IPS-11a (cell line): Measurements from ENCODE around the gene TGIF2.
"Not testable (repeated sequence)": the region's sequence is repeated elsewhere in the genome, so short reads cannot be mapped to it uniquely, and the experiment has no call there.

ENCODE experiments used
- H3K4me3 ChIP-seq: one replicate; pipeline ENCODE4 v1.5.1; 2013; ENCODE audit warnings: low read depth, low read length, control low read depth

TGIF2 gene

DNA sequence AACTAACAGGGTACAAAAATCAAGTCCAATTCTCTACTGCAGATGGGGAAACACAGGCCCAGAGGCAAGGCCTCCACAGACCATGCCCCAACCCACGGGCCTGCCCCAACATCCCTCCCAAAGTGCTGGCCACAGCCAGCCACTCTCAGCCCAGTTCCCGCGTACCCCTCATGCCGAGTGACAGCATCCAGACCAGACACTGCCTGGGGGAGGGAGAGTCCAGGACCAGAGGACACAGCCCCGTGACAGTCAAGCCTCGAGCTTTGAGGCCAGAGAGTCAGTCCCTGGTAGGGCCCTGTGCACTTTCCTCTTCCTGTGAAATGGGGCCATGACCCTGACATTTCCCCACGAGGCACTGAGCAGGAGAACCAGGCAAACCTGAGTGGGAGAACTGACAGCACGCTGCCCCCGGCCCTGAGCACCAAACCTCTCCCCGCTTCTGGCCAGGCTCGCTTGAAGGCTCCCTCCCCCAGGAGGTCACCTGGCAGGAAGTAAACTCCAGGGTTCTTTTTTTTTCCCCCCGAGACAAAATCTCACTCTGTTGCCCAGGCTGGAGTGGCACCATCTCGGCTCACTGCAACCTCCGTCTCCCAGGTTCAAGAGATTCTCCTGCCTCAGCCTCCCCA, 27.2 kb upstream of the TGIF2 start:
- no peak overlapping the region for H3K4me3 ChIP-seq

DNA sequence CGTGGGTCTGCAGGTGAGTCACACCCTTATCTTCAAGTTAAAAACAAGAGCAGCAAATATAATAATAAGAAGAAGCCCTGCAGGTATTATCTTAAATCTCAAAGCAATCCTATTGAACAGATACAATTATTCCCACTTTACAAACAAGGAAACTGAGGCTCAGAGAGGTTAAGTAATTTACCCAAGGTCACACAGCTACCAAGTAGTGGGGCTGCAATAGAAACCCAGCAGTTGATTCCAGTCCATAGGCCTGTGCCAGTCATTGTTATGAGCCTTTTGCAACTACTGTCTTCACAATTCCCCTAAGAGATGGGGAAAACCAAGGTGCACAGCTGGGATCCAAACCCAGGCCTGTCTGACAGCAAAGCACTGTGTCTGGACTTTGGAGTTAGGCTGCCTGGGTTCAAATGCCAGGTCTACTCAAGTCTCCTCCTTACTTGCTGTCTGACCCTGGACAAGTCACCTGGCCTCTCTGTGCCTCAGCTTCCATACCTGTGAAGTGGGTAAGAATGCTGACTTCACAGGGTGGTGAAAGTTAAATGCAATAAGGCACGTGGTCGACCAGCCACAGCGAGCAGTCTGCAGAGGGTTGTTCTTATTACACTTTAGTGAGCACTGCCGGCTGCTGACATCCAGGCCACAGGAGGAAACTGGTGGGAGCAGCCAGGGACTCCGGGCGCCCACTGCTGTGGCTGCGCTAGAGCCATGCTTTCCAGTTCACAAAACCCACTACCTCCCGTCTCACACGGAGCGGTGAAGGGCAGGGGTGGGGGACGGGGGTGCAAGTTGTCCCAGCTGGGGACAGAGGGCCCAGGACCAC, 26.0 kb upstream of the TGIF2 start:
- H3K4me3 ChIP-seq, result no peak overlapping the region

DNA sequence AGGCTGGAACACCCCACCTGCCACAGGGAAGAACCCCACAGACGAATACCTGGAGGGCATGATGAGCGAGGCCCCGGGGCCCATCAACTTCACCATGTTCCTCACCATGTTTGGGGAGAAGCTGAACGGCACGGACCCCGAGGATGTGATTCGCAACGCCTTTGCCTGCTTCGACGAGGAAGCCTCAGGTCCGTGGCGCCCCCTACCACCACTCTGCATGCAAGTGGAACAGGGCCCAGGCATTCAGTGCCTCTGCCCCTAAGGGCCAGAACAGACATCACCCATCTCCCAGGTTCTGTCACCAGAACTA, 25.4 kb upstream of the TGIF2 start:
- H3K4me3 ChIP-seq, result no peak overlapping the region

DNA sequence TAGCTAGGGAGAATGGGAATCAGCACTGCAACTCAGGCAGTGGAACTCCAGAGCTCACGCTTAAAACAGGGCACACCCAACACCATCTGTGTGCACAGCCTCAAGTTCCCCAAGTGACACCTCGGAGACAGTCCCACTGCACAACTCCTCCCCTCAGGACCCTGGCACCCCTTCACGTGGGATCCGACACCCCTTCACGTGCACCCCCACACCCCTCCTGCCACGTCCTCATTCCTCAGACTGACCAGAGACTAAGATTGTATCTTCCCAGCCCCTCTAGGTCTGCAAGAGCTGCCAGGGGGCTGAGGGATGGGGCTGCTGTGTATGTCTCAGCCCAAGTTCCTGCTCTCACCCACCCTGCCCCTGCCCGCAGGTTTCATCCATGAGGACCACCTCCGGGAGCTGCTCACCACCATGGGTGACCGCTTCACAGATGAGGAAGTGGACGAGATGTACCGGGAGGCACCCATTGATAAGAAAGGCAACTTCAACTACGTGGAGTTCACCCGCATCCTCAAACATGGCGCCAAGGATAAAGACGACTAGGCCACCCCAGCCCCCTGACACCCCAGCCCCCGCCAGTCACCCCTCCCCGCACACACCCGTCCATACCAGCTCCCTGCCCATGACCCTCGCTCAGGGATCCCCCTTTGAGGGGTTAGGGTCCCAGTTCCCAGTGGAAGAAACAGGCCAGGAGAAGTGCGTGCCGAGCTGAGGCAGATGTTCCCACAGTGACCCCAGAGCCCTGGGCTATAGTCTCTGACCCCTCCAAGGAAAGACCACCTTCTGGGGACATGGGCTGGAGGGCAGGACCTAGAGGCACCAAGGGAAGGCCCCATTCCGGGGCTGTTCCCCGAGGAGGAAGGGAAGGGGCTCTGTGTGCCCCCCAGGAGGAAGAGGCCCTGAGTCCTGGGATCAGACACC, 24.4 kb upstream of the TGIF2 start:
- no peak overlapping the region for H3K4me3 ChIP-seq

DNA sequence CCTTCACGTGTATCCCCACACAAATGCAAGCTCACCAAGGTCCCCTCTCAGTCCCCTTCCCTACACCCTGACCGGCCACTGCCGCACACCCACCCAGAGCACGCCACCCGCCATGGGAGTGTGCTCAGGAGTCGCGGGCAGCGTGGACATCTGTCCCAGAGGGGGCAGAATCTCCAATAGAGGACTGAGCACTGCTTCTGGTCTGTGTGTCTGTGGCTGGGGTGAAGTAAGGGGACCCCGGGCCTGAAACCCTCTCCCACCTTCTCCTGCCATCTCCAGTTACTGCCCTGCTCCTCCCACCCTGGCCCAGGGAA, 23.8 kb upstream of the TGIF2 start:
- no peak overlapping the region for H3K4me3 ChIP-seq

DNA sequence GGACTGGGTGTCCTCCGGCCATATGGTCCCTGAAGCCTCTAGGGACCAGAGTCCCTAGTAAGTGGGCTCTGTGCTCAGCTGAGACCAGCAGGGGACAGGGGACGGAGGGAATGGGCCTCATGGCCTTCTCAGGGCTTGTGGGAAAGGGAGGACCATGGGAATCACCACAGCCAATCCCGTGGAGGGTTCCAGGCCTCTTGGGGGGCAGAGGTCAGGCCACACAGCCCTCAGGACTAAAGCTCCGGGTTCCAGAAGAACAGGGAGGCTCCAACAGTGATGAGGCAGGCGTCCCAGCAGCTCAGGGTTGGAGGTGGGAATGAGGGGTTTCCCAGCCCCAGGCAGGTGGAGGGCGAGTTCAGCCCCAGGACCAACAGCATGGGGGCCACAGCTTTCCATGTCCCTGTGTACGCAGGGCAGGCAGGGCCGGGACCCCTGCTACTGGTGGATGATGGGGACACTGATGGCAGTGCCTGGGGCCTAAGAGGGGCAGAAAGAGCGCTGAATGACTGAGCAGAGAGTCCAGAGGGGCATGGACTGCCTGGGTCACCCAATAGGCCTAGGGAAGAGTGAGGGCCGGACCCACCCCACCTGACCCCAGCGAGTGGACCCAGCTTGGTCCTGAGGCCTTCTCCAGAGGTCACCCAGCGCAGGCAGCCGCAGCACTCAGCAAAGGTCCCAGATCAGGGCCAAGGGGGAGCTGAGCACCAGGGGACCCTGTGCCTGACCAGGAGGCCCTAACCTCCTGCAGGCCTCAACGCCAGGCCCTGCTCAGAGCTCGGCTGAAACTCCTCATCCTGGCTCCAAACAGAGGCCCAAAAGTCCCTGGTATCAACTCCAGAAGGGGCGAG, 23.2 kb upstream of the TGIF2 start:
- no peak overlapping the region for H3K4me3 ChIP-seq

DNA sequence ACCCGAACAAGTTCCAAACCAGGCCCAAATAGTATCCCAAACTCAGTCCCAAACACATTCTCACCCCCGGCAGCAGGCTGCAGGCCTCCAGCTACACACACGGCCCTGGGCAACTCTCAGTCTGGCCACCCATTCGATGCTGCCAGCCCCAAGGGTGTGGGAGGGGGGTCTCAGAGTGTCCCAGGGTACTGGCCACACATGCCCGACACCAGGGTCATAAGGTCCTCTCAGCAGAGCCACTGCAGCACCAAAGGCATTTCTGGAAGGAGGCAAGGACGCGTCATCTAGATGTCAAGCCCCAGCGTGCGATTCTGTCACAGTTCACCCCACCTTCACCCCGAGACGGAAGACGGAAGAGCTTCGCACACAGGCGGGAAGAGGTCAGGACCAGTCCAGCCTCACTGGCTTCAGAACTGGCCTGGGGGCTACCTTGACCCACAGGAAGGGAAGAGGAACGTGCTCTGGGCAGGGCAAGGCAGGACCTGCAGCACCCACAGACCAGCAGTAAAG, 22.6 kb upstream of the TGIF2 start:
- no peak overlapping the region for H3K4me3 ChIP-seq

DNA sequence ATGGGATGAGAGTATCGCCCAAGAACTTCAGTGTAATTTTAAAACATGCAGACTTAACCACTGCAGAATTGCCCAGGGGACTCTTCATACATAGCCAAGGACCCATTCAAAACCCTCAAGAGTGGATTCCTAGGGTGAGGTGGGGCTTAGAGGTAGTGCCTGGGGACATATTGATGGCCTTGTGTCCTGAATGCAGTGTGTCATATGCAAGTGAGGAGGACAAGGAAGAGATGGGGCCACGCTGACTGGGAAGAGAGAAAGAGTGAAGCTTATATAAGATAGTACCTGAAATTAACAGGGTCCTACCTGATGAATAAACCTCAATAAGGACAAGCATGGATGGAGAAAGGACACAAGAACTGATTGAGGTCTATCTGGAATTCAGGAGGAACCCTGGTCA, 18.1 kb upstream of the TGIF2 start:
- H3K4me3 ChIP-seq, result no peak overlapping the region

DNA sequence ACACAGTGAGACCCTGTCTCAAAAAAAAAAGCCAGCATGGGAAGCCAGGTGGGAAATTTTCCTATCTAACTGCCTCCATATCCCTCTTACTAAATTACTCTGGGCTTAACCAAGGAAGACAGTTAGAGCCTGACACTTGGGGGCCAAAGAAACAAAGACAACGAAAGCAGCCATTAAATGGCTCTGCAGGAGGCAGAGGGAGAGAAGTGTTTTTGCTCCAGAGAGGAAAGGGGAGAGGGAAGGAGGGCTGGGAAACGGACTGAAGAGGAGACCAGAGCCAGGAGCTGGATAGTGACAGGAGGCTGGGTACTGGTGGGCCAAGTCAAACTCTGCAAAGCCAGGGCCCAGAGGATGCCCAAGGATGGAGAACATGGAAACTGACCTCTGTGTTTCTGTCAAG, 10.7 kb upstream of the TGIF2 start:
- H3K4me3 ChIP-seq, result no peak overlapping the region

DNA sequence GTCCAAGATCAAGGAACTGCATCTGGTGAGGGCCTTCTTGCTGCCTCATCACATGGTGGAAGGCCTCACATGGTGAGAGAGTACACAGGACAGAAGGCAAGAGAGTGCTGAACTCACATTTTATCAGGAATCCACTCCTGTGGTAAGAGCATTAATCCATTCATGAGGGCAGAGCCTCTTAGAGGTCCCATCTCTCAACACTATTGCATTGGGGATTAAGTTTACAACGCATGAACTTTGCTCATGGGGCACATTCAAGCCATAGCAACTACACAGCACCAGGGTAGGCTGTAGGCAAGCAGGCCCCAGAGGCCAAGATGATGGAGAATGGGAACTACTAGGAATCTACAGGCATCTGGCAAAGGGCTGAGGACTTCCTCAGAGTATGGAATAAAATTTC, 10.0 kb upstream of the TGIF2 start:
- H3K4me3 ChIP-seq, result no peak overlapping the region

DNA sequence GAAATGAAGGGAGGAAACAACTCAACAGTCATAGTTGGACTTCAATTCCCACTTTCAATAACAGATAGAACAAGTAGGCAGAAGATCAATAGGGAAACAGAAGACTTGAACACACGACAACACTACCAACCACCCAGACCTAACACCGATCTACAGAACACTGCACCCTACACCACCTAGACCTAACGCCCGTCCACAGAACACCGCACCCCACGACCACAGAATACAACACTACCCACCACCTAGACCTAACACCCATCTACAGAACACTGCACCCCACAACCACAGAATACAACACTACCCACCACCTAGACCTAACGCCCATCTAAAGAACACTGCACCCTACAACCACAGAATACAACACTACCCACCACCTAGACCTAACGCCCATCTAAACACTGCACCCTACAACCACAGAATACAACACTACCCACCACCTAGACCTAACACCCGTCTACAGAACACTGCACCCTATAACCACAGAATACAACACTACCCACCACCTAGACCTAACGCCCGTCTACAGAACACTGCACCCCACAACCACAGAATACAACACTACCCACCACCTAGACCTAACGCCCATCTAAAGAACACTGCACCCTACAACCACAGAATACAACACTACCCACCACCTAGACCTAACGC, 9.2 kb upstream of the TGIF2 start:
- H3K4me3 ChIP-seq, result not testable (repeated sequence)

DNA sequence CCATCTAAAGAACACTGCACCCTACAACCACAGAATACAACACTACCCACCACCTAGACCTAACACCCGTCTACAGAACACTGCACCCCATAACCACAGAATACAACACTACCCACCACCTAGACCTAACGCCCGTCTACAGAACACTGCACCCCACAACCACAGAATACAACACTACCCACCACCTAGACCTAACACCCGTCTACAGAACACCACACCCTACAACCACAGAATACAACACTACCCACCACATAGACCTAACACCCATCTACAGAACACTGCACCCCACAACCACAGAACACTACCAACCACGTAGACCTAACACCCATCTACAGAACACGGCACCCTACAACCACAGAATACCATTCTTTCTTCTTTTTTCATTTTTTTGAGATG, 8.7 kb upstream of the TGIF2 start:
- not testable (repeated sequence) for H3K4me3 ChIP-seq

DNA sequence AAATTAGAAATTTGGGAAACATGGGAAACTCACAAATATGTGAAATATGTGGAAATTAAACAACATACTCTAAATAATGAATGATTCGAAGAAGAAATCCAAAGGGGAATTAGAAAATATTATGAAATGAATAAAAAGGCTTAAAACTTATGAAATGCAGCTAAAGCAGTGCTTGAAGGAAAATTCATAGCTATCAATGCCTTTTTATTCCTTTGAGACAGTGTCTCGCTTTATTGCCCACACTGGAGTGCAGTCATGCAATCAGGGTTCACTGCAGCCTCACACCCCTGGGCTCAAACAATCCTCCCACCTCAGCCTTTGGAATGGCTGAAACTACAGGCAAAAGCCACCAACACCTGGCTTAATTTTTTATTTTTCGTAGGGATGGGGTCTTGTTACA, 7.9 kb upstream of the TGIF2 start:
- no peak overlapping the region for H3K4me3 ChIP-seq

DNA sequence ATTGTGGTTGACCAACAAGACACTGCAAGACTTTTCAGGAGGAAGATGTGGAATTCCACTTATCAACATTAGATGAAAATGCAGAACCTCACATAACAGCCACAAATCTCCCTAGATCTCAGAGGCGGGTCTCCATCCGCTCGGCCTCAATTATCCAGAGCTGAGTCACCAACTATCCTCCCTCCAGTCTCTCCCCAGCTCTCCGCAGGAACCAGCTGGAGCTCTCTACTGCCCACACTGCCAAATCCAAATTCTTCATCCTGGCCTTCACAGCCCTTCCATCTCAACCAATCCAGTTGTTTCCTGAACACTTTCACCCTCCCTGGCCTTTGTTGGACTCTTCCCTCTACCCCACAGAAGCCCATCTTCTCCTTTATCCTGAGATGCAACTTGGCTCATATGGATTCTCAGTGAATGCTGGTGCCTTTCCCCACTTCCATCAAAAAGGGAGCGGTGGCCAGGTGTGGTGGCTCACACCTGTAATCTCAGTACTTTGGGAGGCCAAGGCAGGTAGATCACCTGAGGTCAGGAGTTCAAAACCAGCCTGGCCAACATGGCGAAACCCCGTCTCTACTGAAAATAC, 3.5 kb upstream of the TGIF2 start:
- no peak overlapping the region for H3K4me3 ChIP-seq

DNA sequence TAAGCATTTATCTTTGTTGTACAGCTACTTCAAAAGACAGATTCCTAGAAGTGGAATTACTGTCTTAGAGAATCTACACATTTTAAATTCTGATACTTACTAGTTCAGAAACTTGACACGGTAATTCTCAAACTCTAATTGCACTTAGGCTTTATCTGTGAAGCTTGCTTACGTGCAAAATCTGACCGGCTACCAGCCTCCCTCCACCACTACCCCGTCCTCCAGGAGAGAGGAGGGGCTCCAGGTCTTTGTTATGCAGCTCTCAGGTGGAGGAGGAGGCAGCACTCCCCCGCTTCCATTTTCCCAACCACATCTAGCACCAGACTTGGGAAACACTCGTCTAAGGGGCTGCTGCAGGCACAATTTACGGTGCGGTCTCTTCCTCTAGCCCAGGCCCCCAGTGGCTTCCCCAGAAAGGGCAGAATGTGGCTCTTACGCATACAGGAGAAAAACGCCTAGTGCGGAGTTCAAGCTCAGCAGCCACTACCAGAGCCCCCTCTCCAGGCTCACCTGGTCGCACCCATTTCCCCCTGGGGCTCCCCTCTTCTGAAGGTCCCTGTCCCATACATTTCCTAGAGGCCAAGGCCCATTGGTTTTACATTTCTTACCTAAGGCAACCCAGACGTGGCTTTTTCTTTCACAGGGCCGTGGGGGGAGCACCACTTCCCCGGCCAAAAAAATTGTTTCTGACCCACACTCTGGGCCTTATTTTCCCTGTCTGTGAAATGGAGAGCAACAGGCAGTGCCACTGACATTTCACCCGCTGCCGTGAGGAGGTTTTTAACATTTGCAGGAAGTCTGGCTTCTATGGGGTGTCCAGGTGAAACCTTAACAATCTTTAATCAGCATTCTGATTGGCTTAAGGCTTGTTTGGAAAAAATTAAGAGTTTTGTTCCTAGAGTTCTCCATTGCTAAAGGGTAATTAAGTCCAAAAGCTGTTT, 1.6 kb upstream of the TGIF2 start:
- H3K4me3 ChIP-seq, result peak overlapping the region; percentile 70

DNA sequence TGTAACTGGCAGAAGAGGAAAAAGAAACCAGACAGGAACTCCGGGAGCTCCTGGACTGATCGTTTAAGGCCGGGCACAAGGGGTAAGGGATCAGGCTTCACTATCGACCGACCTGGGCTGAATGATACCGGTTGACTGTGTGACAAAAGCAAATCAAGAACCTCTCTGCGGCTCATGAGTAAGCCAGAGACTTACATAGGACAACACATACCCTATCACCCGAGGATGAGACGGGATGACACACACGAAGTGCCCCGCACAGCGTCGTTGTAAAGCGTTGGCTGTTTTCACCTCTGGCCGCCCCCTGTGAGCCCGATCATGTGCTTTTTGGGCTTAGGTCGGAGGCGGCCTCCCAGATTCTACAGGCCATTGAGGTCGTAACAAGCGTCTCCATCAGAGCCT, 695 bp upstream of the TGIF2 start:
- peak overlapping the region; percentile 70 for H3K4me3 ChIP-seq

DNA sequence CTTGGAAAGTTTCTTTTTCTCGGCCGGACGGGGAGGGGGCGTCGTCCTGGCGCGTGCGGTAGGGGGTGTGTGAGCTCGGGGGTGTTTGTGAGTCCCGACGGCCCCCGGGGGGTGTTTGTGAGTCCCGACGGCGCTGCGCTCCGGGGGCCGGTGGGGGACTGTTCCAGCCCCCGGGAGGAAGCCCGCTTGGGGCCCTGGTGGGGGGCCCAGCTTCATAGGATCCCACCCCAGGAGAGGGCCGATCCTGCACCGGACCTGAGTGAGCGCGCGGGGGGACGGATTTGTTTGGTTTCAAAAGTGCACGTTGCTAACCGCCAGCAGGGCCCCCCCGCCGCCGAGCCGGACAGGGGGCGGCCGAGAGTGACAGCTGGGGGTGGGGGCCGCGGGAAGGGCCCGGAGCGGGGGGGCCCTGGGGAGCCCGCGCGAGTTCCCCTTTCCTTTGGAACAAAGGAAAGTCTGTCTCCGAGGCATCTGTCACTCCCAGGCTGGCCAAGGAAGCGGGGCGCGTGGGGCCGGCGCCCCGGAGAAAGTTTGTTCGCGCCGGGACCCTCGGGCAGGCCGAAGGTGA, 485 bp downstream of the TGIF2 start:
- peak overlapping the region; percentile 53 for H3K4me3 ChIP-seq

DNA sequence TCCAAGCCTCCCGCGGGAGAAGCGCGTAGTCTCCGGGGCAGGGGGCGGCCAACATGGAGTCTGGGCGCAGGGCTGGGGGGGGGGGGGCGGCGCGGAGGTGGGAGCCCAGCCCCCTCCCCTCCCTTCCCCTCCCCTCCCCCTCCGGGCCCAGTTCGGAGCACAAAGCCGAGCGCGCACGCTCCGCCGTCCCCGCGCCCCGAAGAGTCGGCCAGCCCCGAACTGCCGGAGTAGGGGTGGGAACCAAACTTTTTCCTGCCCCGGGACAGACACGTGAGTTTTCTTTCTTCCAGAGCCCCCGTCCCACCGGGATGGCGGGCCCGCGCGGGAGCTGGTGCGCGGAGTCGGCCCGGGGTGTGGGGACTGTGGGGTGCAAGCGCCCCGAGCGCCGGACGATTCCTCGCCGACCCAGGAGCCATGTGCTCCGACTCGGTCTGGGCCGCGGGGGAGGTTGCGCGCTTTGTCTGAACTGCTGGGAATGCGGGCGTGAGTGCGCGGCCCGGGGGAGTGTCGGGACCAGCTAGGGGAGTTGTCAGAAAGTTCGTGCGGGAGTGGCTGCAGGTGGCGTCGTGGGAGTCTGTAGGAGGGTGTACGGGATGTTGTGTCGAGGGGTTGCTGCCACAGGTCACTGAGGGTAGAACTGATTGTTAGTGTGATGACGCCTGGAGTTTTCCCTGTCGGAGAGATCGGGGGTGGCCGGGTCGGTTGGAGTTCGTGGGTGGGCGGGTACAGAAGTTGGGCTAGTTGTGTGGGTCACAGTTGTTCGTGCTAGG, 1.2 kb downstream of the TGIF2 start:
- peak overlapping the region; percentile 60 for H3K4me3 ChIP-seq
